A549 (cell line): ENCODE measurements around the gene FNIP1. TPM values are rescaled to one million over a fixed set of nuclear protein-coding genes. Genes with fewer than 3 reads are reported as not detected.

Experiments
- ATAC-seq, 2 experiments: fragments of 200-7000 bp in 1 of 2; fragments of >200 bp in 1 of 2; cut with Nextera tagmentation in 1 of 2; cut with Tn5 transposase in 1 of 2; 3 replicates each; pipeline versions ENCODE4 v1.8.0 to v1.9.1; 2018 to 2020; ENCODE audit warnings: mild to moderate bottlenecking in 1 of 2, moderate library complexity in 1 of 2
- CTCF ChIA-PET: fragments of 300-600 bp; sonication (Branson Sonifier 250); formaldehyde crosslinking; extraction: SDS; loops from one replicate; lab custom pipeline; 2021; ENCODE audit warnings: antibody characterized with exemption, inconsistent platforms; lab: Yijun Ruan, JAX
- POLR2A ChIA-PET: fragments of 350-600 bp; formaldehyde crosslinking; extraction: SDS; loops from one replicate; lab custom pipeline; 2021; ENCODE audit warnings: antibody characterized with exemption, inconsistent platforms; lab: Yijun Ruan, JAX
- DNase-seq, 2 experiments: peaks; one replicate each; pipeline versions ENCODE4 v3.0.0 to v3.0.0-alpha.2; 2011 to 2016; ENCODE audit warnings: low read depth in 1 of 2, low spot score in 1 of 2
- FAIRE-seq: peaks from 2 replicates; lab custom pipeline; 2011; peaks lifted over from hg19 to GRCh38; lab: Jason Lieb, UNC
- H3K27ac ChIP-seq, 2 experiments: fragments of >200 bp; sonication (Bioruptor Twin); formaldehyde crosslinking; 3 replicates each; pipeline ENCODE4 v1.5.1; 2016 to 2017
- H3K4me1 ChIP-seq: fragments of >200 bp; sonication (Bioruptor Twin); formaldehyde crosslinking; 3 replicates; pipeline ENCODE4 v1.6.1; 2016
- H3K4me2 ChIP-seq: fragments of >200 bp; sonication (Bioruptor Twin); formaldehyde crosslinking; 3 replicates; pipeline ENCODE4 v1.6.1; 2016
- H3K4me3 ChIP-seq: fragments of >200 bp; sonication (Bioruptor Twin); formaldehyde crosslinking; 3 replicates; pipeline ENCODE4 v1.5.1; 2016
- H3K9me3 ChIP-seq: fragments of >200 bp; sonication (Bioruptor Twin); formaldehyde crosslinking; 3 replicates; pipeline ENCODE4 v1.6.1; 2016
- ATOH8 ChIP-seq: fragments of 250-450 bp; sonication (Bioruptor Pico); IDR thresholded peaks from 2 replicates; pipeline ENCODE4 v1.5.0; 2020; ENCODE audit warnings: low read depth, mild to moderate bottlenecking, moderate library complexity
- CBX8 ChIP-seq: fragments of 200-600 bp; sonication (generic); IDR thresholded peaks from 2 replicates; pipeline ENCODE4 v1.6.1; 2016
- CEBPB ChIP-seq, 2 experiments: fragments of >200 bp in 1 of 2; sonication (Bioruptor Twin) in 1 of 2; formaldehyde crosslinking in 1 of 2; IDR thresholded peaks; 2 replicates each; pipeline ENCODE4 v1.6.1; 2012 to 2016
- E2F6 ChIP-seq: IDR thresholded peaks from 2 replicates; pipeline ENCODE4 v1.6.1; 2012; ENCODE audit warnings: low read depth, borderline replicate concordance
- EHF ChIP-seq: fragments of 250-450 bp; sonication (Bioruptor Pico); IDR thresholded peaks from 2 replicates; pipeline ENCODE4 v1.5.0; 2020; ENCODE audit warnings: mild to moderate bottlenecking
- EHMT2 ChIP-seq: fragments of 200-600 bp; sonication (generic); IDR thresholded peaks from 2 replicates; pipeline ENCODE4 v1.6.1; 2016; ENCODE audit warnings: antibody characterized with exemption, low read depth, mild to moderate bottlenecking, moderate library complexity
- ESRRA ChIP-seq: fragments of 150-350 bp; IDR thresholded peaks from 2 replicates; pipeline ENCODE4 v1.6.1; 2014; ENCODE audit warnings: mild to moderate bottlenecking, low read length, borderline replicate concordance
- FOSB ChIP-seq: fragments of 250-450 bp; sonication (Bioruptor Pico); IDR thresholded peaks from 2 replicates; pipeline ENCODE4 v1.5.0; 2020; ENCODE audit warnings: mild to moderate bottlenecking, moderate library complexity
- FOXS1 ChIP-seq: fragments of 250-450 bp; sonication (Bioruptor Pico); IDR thresholded peaks from 2 replicates; pipeline ENCODE4 v1.5.0; 2020; ENCODE audit warnings: mild to moderate bottlenecking, moderate library complexity
- GATA3 ChIP-seq: IDR thresholded peaks from 2 replicates; pipeline ENCODE4 v1.6.1; 2012; ENCODE audit warnings: borderline replicate concordance
- HDAC2 ChIP-seq: fragments of 200-600 bp; sonication (generic); IDR thresholded peaks from 2 replicates; pipeline ENCODE4 v1.6.1; 2016
- HEYL ChIP-seq: fragments of 250-450 bp; sonication (Bioruptor Pico); IDR thresholded peaks from 2 replicates; pipeline ENCODE4 v1.8.0; 2021; ENCODE audit warnings: mild to moderate bottlenecking, moderate library complexity
- HOXA7 ChIP-seq: fragments of 250-450 bp; sonication (Bioruptor Pico); IDR thresholded peaks from 2 replicates; pipeline ENCODE4 v1.5.0; 2020; ENCODE audit warnings: mild to moderate bottlenecking, moderate library complexity
- HOXB13 ChIP-seq: fragments of 250-450 bp; sonication (Bioruptor Pico); IDR thresholded peaks from 2 replicates; pipeline ENCODE4 v1.5.0; 2020; ENCODE audit warnings: low read depth, mild to moderate bottlenecking, moderate library complexity
- HOXB5 ChIP-seq: fragments of 250-450 bp; sonication (Bioruptor Pico); IDR thresholded peaks from 2 replicates; pipeline ENCODE4 v1.5.0; 2020; ENCODE audit warnings: mild to moderate bottlenecking, moderate library complexity
- JUN ChIP-seq, 2 experiments: fragments of >200 bp; sonication (Bioruptor Twin); formaldehyde crosslinking; IDR thresholded peaks; 2 replicates in 1 of 2; 3 replicates in 1 of 2; pipeline ENCODE4 v1.6.1; 2016 to 2017
- KDM1A ChIP-seq: fragments of 200-600 bp; sonication (generic); IDR thresholded peaks from 2 replicates; pipeline ENCODE4 v1.6.1; 2016; ENCODE audit warnings: low read depth, mild to moderate bottlenecking
- KDM5A ChIP-seq: fragments of 200-600 bp; sonication (generic); IDR thresholded peaks from 2 replicates; pipeline ENCODE4 v1.6.1; 2016; ENCODE audit warnings: antibody characterized with exemption, mild to moderate bottlenecking
- MAFK ChIP-seq: fragments of 450-650 bp; IDR thresholded peaks from 2 replicates; pipeline ENCODE4 v1.6.1; 2014; ENCODE audit not compliant: partially characterized antibody
- MYC ChIP-seq: IDR thresholded peaks from 2 replicates; pipeline ENCODE4 v1.6.1; 2012; ENCODE audit warnings: mild to moderate bottlenecking, inconsistent platforms, low read length, improper control_type of control experiment, borderline replicate concordance
- NR3C1 ChIP-seq: fragments of >200 bp; sonication (Bioruptor Twin); formaldehyde crosslinking; IDR thresholded peaks from 3 replicates; pipeline ENCODE4 v1.6.1; 2017
- POLR2A ChIP-seq: IDR thresholded peaks from 2 replicates; pipeline ENCODE4 v1.6.1; 2012; ENCODE audit warnings: mild to moderate bottlenecking, low read length
- RCOR1 ChIP-seq: fragments of 150-350 bp; IDR thresholded peaks from 2 replicates; pipeline ENCODE4 v1.6.1; 2014; ENCODE audit warnings: antibody characterized with exemption, low read length, low read depth
- RFX5 ChIP-seq: fragments of 450-650 bp; IDR thresholded peaks from 2 replicates; pipeline ENCODE4 v1.7.1; 2014; ENCODE audit warnings: antibody characterized with exemption, mild to moderate bottlenecking, moderate library complexity
- SMC3 ChIP-seq: fragments of >200 bp; sonication (Bioruptor Twin); formaldehyde crosslinking; IDR thresholded peaks from 3 replicates; pipeline ENCODE4 v1.6.1; 2018; ENCODE audit warnings: inconsistent platforms
- ZC3H11A ChIP-seq: fragments of 450-650 bp; IDR thresholded peaks from 2 replicates; pipeline ENCODE4 v1.6.1; 2014; ENCODE audit warnings: antibody characterized with exemption, mild to moderate bottlenecking
- ZFP36 ChIP-seq: fragments of 450-650 bp; IDR thresholded peaks from 2 replicates; pipeline ENCODE4 v1.6.1; 2014; ENCODE audit warnings: borderline replicate concordance; ENCODE audit not compliant: partially characterized antibody
- ZNF302 ChIP-seq: fragments of 250-450 bp; sonication (Bioruptor Pico); IDR thresholded peaks from 2 replicates; pipeline ENCODE4 v1.9.0; 2021; ENCODE audit warnings: inconsistent platforms, mild to moderate bottlenecking, moderate library complexity
- WGBS: methylation state at CpG from one replicate; pipeline ENCODE4 v1.1.6; 2017; ENCODE audit errors: missing lambda C conversion rate; 5-methylcytosine and 5-hydroxymethylcytosine counted together
- polyA plus RNA-seq, 4 experiments: library from polyadenylated mRNA; depleted of rRNA in 3 of 4; stranded (reverse); fragments of >200 nt; fragmentation: RNase III in 1 of 4; extraction: RNeasy Plus Mini Kit Qiagen cat#74134 plus additional on column Dnase treatment in 1 of 4; gene quantifications; 2 replicates in 3 of 4; 3 replicates in 1 of 4; pipeline ENCODE4 v1.2.3, GENCODE V29; 2011 to 2017
- TF ChIP-seq, protein P1 (sequence below): IDR thresholded peaks from 2 replicates; pipeline ENCODE4 v1.6.1; 2012

Gene FNIP1
- polyA plus RNA-seq, 2 of the 4 experiments (the other 2 are of a cell fraction), result 7.5 to 9.6 TPM

- TF ChIP-seq CBX8 (no peak), POLR2A (no peak), NR3C1 (no peak), E2F6 (no peak), KDM5A (no peak), RCOR1 (no peak)
- TF ChIP-seq, protein P1, sequence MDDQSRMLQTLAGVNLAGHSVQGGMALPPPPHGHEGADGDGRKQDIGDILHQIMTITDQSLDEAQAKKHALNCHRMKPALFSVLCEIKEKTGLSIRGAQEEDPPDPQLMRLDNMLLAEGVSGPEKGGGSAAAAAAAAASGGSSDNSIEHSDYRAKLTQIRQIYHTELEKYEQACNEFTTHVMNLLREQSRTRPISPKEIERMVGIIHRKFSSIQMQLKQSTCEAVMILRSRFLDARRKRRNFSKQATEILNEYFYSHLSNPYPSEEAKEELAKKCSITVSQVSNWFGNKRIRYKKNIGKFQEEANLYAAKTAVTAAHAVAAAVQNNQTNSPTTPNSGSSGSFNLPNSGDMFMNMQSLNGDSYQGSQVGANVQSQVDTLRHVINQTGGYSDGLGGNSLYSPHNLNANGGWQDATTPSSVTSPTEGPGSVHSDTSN, result no peak
- ATAC-seq (no peak), DNase-seq (no peak), FAIRE-seq (no peak)
- POLR2A ChIA-PET, result no interaction called here
- 100% methylated on average over 3 of the region's 3 CpGs for WGBS
- no peak overlapping the region for H3K27ac ChIP-seq
- no peak overlapping the region for H3K4me2 ChIP-seq
- peaks cover 2% of the 10 kb centered on the region; the same call in 1 of the 3 replicates for H3K9me3 ChIP-seq
- no peaks in the 10 kb centered on the region for H3K4me1 ChIP-seq
- no peak overlapping the region for H3K4me3 ChIP-seq
- CTCF ChIA-PET, result interaction anchor here (0.8 kb wide), 1 partner anchor 175 kb away, joined by 3 read pairs; no protein-coding TSS in a partner anchor
Observed at GRCh38 chr5:131763968-131764367, 32.8 kb downstream of the FNIP1 start.

GRCh38 chr5:131760793-131761192 is 36.0 kb downstream of the FNIP1 start:
- ATAC-seq (no peak), FAIRE-seq (no peak), DNase-seq (no peak)
- CTCF ChIA-PET, result no interaction called here
- Histone ChIP-seq H3K9me3 (peaks cover 2% of the 10 kb centered on the region; the same call in 1 of the 3 replicates), H3K4me2 (no peak overlapping the region), H3K27ac (no peak overlapping the region), H3K4me3 (no peak overlapping the region)
- POLR2A ChIA-PET, result no interaction called here
- no peak for TF ChIP-seq JUN (IDR thresholded peaks at IDR 0.05)
- TF ChIP-seq ESRRA, result no peak
- TF ChIP-seq EHMT2, result no peak
- no peak for TF ChIP-seq HEYL (CRISPR knock-in tag)
- TF ChIP-seq HOXA7, result no peak
- no peak for TF ChIP-seq EHF
- no peak for TF ChIP-seq RFX5
- TF ChIP-seq SMC3, result no peak
- no peak for TF ChIP-seq ATOH8 (CRISPR knock-in tag)
- TF ChIP-seq MAFK, result no peak
- no peak for TF ChIP-seq HOXB5 (CRISPR knock-in tag)
- TF ChIP-seq ZNF302, result no peak
- TF ChIP-seq, all 56 proteins: peak for 0
- WGBS, result 89% methylated on average over 2 of the region's 2 CpGs
- no peaks in the 10 kb centered on the region for H3K4me1 ChIP-seq

- WGBS, result 89% methylated on average over 1 of the region's 1 CpG
- ATAC-seq (no peak), DNase-seq (no peak), FAIRE-seq (no peak)
- Histone ChIP-seq H3K27ac (no peak overlapping the region), H3K4me2 (no peak overlapping the region), H3K4me1 (no peaks in the 10 kb centered on the region), H3K9me3 (peaks cover 2% of the 10 kb centered on the region; the same call in 1 of the 3 replicates), H3K4me3 (no peak overlapping the region)
- TF ChIP-seq GATA3 (no peak), MYC (no peak), FOXS1 (CRISPR knock-in tag) (no peak), RCOR1 (no peak), ATOH8 (CRISPR knock-in tag) (no peak), HDAC2 (no peak), SMC3 (no peak), ZFP36 (no peak), HOXB5 (CRISPR knock-in tag) (no peak), CEBPB (IDR thresholded peaks at IDR 0.05) (no peak), FOSB (CRISPR knock-in tag) (no peak), ZC3H11A (no peak), NR3C1 (no peak), KDM1A (no peak), HOXB13 (CRISPR knock-in tag) (no peak)
- ChIA-PET POLR2A (no interaction called here), CTCF (no interaction called here)
Observed at GRCh38 chr5:131759704-131760103, 37.1 kb downstream of the FNIP1 start.
